ENCODE measurements around the gene ZNF57. TPM values are rescaled to one million over a fixed set of nuclear protein-coding genes. Genes with fewer than 3 reads are reported as not detected.
A peak's percentile ranks its signal among the peaks of the same experiment; 100 is the strongest.

ZNF57 gene
- total RNA-seq (1 to 10 TPM; 1.4 to 6.1 (median 1.9) TPM), polyA plus RNA-seq (10 to 100 TPM in 2 of 3 donors, 1 to 10 TPM in 1; 7.1 to 16.8 (median 12.9) TPM)

DNA sequence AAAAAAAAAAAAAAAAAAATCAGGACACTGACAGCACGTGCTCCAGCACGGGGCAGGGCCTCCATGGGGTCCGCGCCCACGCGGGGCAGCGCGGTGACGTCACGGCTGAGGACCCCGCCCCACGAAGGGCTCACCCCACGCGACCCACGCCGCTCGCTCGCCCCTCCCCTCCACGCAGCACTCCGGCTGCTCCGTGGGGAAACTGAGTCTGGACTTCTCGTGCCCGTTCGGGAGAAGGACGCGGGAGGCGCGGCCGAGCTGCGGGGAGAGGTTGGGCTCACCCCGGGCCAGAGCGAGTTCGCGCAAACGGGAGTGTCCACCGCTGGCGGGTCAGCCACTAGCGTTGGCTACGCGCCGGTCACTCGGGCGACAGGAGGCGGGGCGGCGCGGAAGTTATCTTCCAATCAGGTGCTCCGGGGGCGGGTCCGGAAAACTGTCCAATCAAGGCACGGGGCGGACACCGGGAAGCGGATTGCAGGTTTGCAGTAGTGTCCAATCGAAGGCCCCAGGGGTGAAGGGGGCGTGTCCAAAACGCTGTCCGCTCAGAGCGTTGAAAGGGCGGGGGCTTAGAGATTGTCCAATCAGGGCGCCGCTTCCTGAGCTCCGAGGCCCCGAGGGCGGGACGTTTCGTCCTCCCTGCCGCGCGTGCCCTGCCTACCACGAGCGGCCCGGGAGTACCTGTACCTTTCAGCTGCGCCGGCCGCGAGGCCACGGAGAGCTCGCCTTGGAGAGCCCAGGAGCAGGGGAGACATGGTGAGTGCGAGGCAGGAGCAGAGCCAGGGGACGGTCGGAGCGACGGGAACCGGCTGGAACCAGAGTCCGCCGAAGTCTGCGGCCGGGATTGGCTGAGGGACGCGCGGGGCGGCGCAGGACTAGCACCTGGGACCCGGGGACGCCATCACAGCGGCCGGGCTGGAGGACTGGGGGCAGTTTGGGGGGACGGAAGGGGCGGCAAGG is at the start of gene ZNF57:
ZNF57 (plus strand) TSS at position 633 of the 957 bp plus-strand sequence; CDS start at position 751, 118 bp downstream.
- peak; percentile 100 for DNase-seq
- no peaks in the 10 kb centered on the region for H3K27me3 ChIP-seq
- H3K27ac ChIP-seq = peak within 1 kb of the TSS; percentile 81 to 92 (median 86)
- peak within 1 kb of the TSS; percentile 61 to 83 (median 67) for H3K4me3 ChIP-seq
- H3K36me3 ChIP-seq = no peaks in the 10 kb centered on the region
- peaks cover 0 to 14% (median 9%) of the 10 kb centered on the region in 4 donors for H3K4me1 ChIP-seq
- 1% methylated on average over 100 of the region's 100 CpGs for WGBS, 2 donors
- intact Hi-C loops (cut with DNase I) = loop anchor here (5.0 kb wide), 1 partner anchor 42 kb away; the partner anchor contains the start of gene ZNF77
- H3K9me3 ChIP-seq = peaks cover 0 to 5% (median 0%) of the 10 kb centered on the region in 4 donors
- peak in 3 of 4 donors; percentile 34 to 73 (median 62) for TF ChIP-seq POLR2AphosphoS5 (IDR thresholded peaks at IDR 0.05)
- no peak for TF ChIP-seq EP300 (IDR thresholded peaks at IDR 0.05)
- peak; percentile 37 to 42 for TF ChIP-seq POLR2A (IDR thresholded peaks at IDR 0.05)
- TF ChIP-seq, protein P1, sequence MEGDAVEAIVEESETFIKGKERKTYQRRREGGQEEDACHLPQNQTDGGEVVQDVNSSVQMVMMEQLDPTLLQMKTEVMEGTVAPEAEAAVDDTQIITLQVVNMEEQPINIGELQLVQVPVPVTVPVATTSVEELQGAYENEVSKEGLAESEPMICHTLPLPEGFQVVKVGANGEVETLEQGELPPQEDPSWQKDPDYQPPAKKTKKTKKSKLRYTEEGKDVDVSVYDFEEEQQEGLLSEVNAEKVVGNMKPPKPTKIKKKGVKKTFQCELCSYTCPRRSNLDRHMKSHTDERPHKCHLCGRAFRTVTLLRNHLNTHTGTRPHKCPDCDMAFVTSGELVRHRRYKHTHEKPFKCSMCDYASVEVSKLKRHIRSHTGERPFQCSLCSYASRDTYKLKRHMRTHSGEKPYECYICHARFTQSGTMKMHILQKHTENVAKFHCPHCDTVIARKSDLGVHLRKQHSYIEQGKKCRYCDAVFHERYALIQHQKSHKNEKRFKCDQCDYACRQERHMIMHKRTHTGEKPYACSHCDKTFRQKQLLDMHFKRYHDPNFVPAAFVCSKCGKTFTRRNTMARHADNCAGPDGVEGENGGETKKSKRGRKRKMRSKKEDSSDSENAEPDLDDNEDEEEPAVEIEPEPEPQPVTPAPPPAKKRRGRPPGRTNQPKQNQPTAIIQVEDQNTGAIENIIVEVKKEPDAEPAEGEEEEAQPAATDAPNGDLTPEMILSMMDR (IDR thresholded peaks at IDR 0.05) = no peak

DNA sequence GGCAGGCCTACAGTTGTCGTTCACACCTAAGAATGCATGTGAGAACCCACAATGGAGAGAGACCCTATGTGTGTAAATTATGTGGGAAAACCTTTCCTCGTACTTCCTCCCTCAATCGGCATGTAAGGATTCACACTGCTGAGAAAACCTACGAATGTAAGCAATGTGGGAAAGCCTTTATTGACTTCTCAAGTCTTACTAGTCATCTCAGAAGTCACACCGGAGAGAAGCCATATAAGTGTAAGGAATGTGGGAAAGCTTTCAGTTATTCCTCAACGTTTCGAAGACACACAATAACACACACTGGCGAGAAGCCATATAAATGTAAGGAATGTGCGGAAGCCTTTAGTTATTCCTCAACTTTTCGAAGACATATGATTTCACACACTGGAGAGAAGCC is 48.1 kb upstream of the ZNF57 start:
- peaks cover 26 to 67% (median 35%) of the 10 kb centered on the region in 4 donors for H3K36me3 ChIP-seq
- H3K9me3 ChIP-seq = peaks cover 21 to 58% (median 46%) of the 10 kb centered on the region in 4 donors
- H3K4me1 ChIP-seq = no peaks in the 10 kb centered on the region
- no peak overlapping the region for H3K4me3 ChIP-seq
- WGBS, 2 donors = 97 to 99% methylated on average over 10 of the region's 10 CpGs
- H3K27ac ChIP-seq = no peak overlapping the region
- intact Hi-C loops (cut with DNase I) = no loop called here
- DNase-seq = no peak
- TF ChIP-seq POLR2AphosphoS5 (IDR thresholded peaks at IDR 0.05) (no peak), EP300 (IDR thresholded peaks at IDR 0.05) (no peak), POLR2A (IDR thresholded peaks at IDR 0.05) (no peak)
- TF ChIP-seq, protein P1 (IDR thresholded peaks at IDR 0.05) = no peak
- no peaks in the 10 kb centered on the region for H3K27me3 ChIP-seq

DNA sequence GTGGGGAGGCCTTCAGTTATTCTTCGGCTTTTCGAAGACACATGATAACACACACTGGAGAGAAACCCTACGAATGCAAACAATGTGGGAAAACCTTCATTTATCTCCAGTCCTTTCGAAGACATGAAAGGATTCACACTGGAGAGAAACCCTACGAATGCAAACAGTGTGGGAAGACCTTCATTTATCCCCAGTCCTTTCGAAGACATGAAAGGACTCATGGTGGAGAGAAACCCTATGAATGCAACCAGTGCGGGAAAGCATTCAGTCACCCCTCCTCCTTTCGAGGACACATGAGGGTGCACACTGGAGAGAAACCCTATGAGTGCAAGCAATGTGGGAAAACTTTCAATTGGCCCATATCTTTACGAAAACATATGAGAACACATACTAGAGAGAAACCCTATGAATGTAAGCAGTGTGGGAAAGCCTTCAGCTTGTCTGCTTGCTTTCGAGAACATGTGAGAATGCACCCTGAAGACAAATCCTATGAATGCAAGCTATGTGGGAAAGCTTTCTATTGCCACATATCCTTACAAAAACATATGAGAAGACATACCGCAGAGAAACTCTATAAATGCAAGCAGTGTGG is 47.6 kb upstream of the ZNF57 start:
- no peak for DNase-seq
- Histone ChIP-seq H3K27ac (no peak overlapping the region), H3K27me3 (no peaks in the 10 kb centered on the region), H3K36me3 (peaks cover 26 to 67% (median 35%) of the 10 kb centered on the region in 4 donors), H3K4me3 (no peak overlapping the region), H3K4me1 (no peaks in the 10 kb centered on the region), H3K9me3 (peaks cover 26 to 60% (median 46%) of the 10 kb centered on the region in 4 donors)
- TF ChIP-seq EP300 (IDR thresholded peaks at IDR 0.05) (no peak), POLR2AphosphoS5 (IDR thresholded peaks at IDR 0.05) (no peak), POLR2A (IDR thresholded peaks at IDR 0.05) (no peak)
- TF ChIP-seq, protein P1 (IDR thresholded peaks at IDR 0.05) = no peak
- 97 to 98% methylated on average over 11 of the region's 11 CpGs for WGBS, 2 donors
- intact Hi-C loops (cut with DNase I) = no loop called here

DNA sequence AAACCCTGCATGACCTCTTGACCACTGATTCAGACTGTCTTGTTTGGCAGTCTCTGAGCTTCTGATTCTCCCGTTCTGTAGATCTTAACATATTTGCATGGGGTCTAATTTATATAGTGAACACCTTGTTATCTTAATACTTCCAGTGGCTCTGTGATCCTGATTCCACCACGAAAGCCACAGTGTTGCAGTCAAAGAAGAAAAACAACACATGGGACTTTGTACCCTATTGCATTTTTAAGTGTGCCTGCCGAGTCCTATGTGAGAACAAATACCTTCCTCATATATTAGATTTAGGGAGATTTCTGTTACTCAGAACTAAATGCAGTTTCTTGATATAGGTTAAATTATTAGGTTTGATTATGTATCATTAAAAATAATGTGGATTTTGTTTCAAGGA is 45.9 kb upstream of the ZNF57 start:
- Histone ChIP-seq H3K4me3 (no peak overlapping the region), H3K27me3 (no peaks in the 10 kb centered on the region), H3K27ac (no peak overlapping the region), H3K36me3 (peaks cover 26 to 58% (median 35%) of the 10 kb centered on the region in 4 donors), H3K4me1 (no peaks in the 10 kb centered on the region), H3K9me3 (peaks cover 31 to 68% (median 47%) of the 10 kb centered on the region in 4 donors)
- intact Hi-C loops (cut with DNase I) = no loop called here
- DNase-seq = no peak
- TF ChIP-seq, protein P1 (IDR thresholded peaks at IDR 0.05) = no peak
- WGBS, 2 donors = 95 to 96% methylated on average over 3 of the region's 3 CpGs

All from sigmoid colon (tissue), 7 donors.